Cardiac muscle cell (in vitro differentiated cells and primary cell): Measurements from ENCODE around the gene S1PR3. TPM values are rescaled to one million over a fixed set of nuclear protein-coding genes. Genes with fewer than 3 reads are reported as not detected.

ENCODE experiments used
- DNase-seq, 2 donors: peaks; one replicate each; pipeline versions ENCODE4 v3.0.0 to v3.0.0-alpha.2; 2010 to 2017; ENCODE audit warnings: low read depth in 1 of 2, low spot score in 1 of 2
- H3K27ac ChIP-seq: fragments of 200-600 bp; sonication (generic); 2 replicates; pipeline ENCODE4 v1.5.1; 2016
- H3K27me3 ChIP-seq: fragments of 200-600 bp; sonication (generic); 2 replicates; pipeline ENCODE4 v1.6.0; 2016; ENCODE audit warnings: control low read depth
- H3K36me3 ChIP-seq: fragments of 200-600 bp; sonication (generic); 2 replicates; pipeline ENCODE4 v1.5.1; 2016; ENCODE audit warnings: control low read depth
- H3K4me1 ChIP-seq: fragments of 200-600 bp; sonication (generic); 2 replicates; pipeline ENCODE4 v1.8.1; 2017; ENCODE audit warnings: low read depth, mild to moderate bottlenecking, mixed run types
- H3K4me3 ChIP-seq: fragments of 200-600 bp; sonication (generic); 2 replicates; pipeline ENCODE4 v1.5.1; 2016; ENCODE audit warnings: mild to moderate bottlenecking
- H3K9me3 ChIP-seq: fragments of 200-600 bp; sonication (generic); 2 replicates; pipeline ENCODE4 v1.5.1; 2017; ENCODE audit warnings: low read depth, mild to moderate bottlenecking, control low read depth
- polyA plus RNA-seq: library from polyadenylated mRNA; unstranded; fragments of >200 nt; fragmentation: Nextera tagmentation; extraction: Ambion mirVana; gene quantifications from 2 replicates; pipeline ENCODE4 v1.2.1, GENCODE V29; 2016
- total RNA-seq: library from RNA; depleted of rRNA; stranded (reverse); fragments of >200 nt; gene quantifications from 2 replicates; pipeline ENCODE4 v1.2.3, GENCODE V29; 2016
- TF ChIP-seq, protein P1 (sequence below): IDR thresholded peaks from 2 replicates; pipeline ENCODE4 v1.5.1; 2012; ENCODE audit warnings: low read depth, mild to moderate bottlenecking, low read length

The S1PR3 gene
- total and polyA plus RNA-seq, 2 experiments from 2014 or later: 10.9 to 11.3 TPM

DNA sequence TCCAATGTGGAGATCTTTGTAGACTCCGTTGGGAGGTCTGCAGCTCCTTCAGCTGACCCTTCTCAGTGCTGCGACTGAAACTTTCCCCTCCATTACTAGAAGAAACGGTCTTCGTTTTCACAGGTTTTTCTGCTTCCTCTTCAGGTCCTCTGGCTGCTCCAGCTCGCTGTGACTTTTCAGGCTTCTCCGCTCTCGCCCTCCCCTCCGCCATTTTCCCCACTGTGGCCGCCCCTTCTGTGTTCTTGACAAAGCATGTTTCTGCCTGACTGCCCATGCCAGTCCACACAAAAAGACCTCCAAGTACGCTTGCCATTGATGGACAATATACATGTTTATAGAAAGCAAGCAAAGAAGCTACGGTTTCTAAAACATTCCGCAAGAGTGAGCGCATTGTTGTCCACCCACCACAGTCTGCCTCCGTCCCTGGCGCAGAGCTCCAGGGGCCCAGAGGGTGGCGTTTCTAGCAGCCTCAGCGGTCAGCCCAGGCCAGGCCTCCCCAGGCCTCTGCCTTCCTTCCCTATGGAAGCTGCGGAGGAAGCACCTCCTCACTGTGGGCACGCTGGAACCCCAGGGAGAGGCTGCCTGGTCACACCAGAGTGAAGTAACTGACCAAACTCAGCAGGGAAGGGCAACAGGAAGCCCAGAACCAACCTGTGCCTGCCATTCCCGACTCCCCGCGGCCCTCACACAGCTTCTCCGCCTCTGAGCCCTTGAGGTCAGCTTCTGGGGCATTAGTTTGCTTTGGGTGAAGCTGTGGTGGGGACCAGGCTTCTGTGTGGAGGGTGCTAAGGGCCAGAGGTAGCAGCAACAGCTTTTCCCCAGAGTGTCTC is 19.9 kb upstream of the S1PR3 start:
- Histone ChIP-seq H3K4me3 (no peak overlapping the region), H3K36me3 (no peaks in the 10 kb centered on the region), H3K9me3 (no peaks in the 10 kb centered on the region), H3K27ac (no peak overlapping the region), H3K4me1 (peaks cover 6% of the 10 kb centered on the region), H3K27me3 (no peaks in the 10 kb centered on the region)
- TF ChIP-seq, protein P1, sequence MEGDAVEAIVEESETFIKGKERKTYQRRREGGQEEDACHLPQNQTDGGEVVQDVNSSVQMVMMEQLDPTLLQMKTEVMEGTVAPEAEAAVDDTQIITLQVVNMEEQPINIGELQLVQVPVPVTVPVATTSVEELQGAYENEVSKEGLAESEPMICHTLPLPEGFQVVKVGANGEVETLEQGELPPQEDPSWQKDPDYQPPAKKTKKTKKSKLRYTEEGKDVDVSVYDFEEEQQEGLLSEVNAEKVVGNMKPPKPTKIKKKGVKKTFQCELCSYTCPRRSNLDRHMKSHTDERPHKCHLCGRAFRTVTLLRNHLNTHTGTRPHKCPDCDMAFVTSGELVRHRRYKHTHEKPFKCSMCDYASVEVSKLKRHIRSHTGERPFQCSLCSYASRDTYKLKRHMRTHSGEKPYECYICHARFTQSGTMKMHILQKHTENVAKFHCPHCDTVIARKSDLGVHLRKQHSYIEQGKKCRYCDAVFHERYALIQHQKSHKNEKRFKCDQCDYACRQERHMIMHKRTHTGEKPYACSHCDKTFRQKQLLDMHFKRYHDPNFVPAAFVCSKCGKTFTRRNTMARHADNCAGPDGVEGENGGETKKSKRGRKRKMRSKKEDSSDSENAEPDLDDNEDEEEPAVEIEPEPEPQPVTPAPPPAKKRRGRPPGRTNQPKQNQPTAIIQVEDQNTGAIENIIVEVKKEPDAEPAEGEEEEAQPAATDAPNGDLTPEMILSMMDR: no peak
- DNase-seq: no peak

DNA sequence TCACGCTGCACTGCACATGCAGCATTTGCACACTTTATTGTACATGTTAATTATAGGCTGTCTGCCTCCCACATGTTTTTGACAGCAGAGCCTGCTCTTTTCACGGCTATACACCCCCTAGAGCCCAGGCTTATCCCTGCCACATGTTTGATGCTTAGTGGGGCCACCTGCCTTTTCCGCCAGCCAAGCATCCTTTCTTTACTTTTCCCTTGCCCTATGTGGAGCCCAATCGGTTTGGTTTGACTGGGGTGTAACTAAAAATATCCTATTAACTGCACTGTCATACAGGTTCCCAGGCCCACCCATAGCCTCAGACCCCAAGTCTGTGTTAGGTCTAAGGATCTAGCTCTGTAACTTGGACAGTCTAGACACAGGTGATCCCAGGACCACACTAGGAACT is 18.9 kb upstream of the S1PR3 start:
- H3K27me3 ChIP-seq: no peaks in the 10 kb centered on the region
- H3K4me1 ChIP-seq: peaks cover 6% of the 10 kb centered on the region
- H3K36me3 ChIP-seq: no peaks in the 10 kb centered on the region
- TF ChIP-seq, protein P1: no peak
- no peak for DNase-seq
- no peaks in the 10 kb centered on the region for H3K9me3 ChIP-seq
- H3K27ac ChIP-seq: no peak overlapping the region
- no peak overlapping the region for H3K4me3 ChIP-seq

DNA sequence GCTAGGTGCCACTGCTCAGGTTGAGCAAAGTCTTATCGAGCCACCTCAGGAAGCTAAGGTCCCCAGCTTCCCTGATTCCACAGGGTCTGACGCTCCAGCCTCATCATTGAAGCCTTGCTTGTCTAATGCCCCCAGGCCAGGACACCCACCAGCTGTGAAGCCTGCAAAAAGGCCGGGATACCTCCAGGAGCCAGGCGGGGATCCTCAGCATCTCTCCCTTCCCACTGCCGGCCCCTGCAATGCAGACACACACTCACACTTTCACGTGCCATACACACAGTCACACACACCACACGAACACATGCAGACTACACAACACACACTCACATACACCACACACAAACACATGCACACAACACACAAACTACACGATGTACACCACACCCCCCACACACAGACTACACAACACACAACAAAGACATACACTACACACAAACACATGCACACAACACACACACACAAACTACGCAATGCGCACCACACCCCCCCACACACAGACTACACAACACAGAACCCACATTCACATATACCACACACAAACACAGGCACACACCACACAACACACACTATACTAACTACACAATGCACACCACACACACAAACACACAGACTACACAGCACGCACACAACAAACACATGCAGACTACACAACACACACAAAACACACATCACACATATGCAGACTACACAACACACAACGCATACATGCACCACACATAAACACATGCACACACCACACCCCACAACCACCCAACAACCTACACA is 17.8 kb upstream of the S1PR3 start:
- no peaks in the 10 kb centered on the region for H3K36me3 ChIP-seq
- H3K27ac ChIP-seq: no peak overlapping the region
- peaks cover 6% of the 10 kb centered on the region for H3K4me1 ChIP-seq
- no peak for DNase-seq
- H3K4me3 ChIP-seq: no peak overlapping the region
- H3K27me3 ChIP-seq: no peaks in the 10 kb centered on the region
- TF ChIP-seq, protein P1: no peak
- H3K9me3 ChIP-seq: no peaks in the 10 kb centered on the region

DNA sequence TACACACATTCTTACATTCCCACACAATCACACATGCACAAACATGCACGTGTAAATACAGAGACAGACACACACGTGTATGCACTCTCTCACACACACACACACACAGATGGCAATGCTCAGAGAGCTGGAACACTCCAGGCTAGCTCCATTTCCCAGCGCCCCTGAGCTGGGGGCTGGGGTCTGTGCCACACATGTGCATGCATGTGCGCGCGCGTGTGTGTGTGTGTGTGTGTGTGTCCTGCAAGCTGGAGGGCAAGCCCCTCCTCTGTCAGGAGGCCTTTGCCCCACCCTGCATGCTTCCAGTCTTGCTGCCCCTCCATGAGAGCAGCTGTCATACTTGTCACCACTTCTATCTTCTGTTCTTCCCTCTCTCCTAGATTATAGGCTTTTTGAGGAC is 16.6 kb upstream of the S1PR3 start:
- TF ChIP-seq, protein P1: no peak
- H3K4me3 ChIP-seq: no peak overlapping the region
- no peak for DNase-seq
- H3K36me3 ChIP-seq: no peaks in the 10 kb centered on the region
- peaks cover 6% of the 10 kb centered on the region for H3K4me1 ChIP-seq
- H3K9me3 ChIP-seq: no peaks in the 10 kb centered on the region
- no peak overlapping the region for H3K27ac ChIP-seq
- H3K27me3 ChIP-seq: no peaks in the 10 kb centered on the region

DNA sequence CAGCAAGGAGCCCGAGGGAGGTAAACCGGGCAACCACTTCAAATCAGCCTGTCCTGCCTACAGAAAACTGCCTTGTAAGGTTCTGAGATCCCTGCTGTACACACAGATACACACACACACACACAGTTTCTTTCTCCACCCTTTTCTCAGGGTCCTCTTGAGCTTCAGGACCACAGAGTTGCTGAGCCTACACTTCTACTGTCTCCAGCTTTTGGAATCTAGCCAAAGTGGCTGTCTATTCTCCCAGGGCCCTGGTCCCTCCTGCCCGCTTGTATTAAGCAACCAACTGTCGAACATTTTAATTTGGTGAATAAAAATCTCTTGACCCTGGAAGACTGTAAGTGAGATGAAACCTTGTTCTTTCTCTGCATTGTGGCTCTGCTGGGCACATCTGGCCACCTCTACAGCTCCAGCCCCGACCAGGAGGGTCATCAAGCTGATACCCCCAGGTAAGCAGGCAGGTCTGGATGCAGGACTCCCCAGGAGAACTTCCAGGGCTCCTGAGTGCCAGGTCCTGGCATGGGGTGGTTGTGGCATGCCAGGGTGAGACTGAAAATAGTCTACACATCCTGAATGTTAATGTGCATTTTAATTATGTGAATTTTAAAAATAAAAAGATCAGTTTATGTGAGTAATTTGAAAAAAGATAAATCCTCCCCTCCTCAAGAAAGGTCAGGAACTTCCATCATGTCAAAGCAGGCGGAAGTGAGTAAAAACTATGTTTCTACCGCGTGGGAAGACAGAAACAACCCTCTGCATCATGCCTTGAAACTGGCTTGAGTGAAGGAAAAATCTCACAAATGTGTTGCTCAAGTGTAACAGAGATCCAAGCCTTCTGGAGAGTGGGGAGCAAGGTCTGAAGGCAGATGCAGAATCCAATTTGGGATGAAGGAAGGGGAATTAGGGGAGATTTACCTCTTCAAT is 15.0 kb upstream of the S1PR3 start:
- H3K4me3 ChIP-seq: no peak overlapping the region
- peaks cover 6% of the 10 kb centered on the region for H3K4me1 ChIP-seq
- H3K27me3 ChIP-seq: no peaks in the 10 kb centered on the region
- peak in 1 of 2 donors; percentile 22 for DNase-seq
- H3K36me3 ChIP-seq: no peaks in the 10 kb centered on the region
- H3K27ac ChIP-seq: no peak overlapping the region
- TF ChIP-seq, protein P1: no peak
- no peaks in the 10 kb centered on the region for H3K9me3 ChIP-seq
